ENCODE results near the gene ID4.

GRCh38 chr6:19860235-19860877, 23.2 kb downstream of the ID4 start:
- TF ChIP-seq CTCF (IDR thresholded peaks at IDR 0.05) (no peak), POLR2A (IDR thresholded peaks at IDR 0.05; ENCODE audit: low read depth) (no peak), EP300 (IDR thresholded peaks at IDR 0.05) (no peak)
